HL-60 (cell line): ENCODE results near the gene AWAT2.

Source experiments
- DNase-seq, 2 experiments: peaks; one replicate each; pipeline ENCODE4 v3.0.0-alpha.2; 2010 to 2020; ENCODE audit warnings: low read depth in 1 of 2, low spot score in 1 of 2
- H3K27ac ChIP-seq: fragments of 250-450 bp; sonication (Bioruptor Pico); replicated peaks from 2 replicates; pipeline ENCODE4 v1.5.1; 2020; ENCODE audit warnings: mild to moderate bottlenecking, moderate library complexity
- H3K27me3 ChIP-seq: fragments of 250-450 bp; sonication (Bioruptor Pico); 2 replicates; pipeline ENCODE4 v1.5.1; 2021; ENCODE audit warnings: mild to moderate bottlenecking, moderate library complexity; ENCODE audit not compliant: insufficient read depth, poor library complexity, severe bottlenecking
- H3K4me3 ChIP-seq: replicated peaks from 2 replicates; pipeline ENCODE4 v1.5.1; 2011; ENCODE audit warnings: mild to moderate bottlenecking, control low read depth, low read length; ENCODE audit not compliant: insufficient read depth
- GABPA ChIP-seq: IDR thresholded peaks from 2 replicates; pipeline ENCODE4 v1.6.1; 2012; ENCODE audit warnings: low read depth
- POLR2AphosphoS5 ChIP-seq: IDR thresholded peaks from 2 replicates; pipeline ENCODE4 v1.6.1; 2012; ENCODE audit warnings: low read depth
- REST ChIP-seq: IDR thresholded peaks from 2 replicates; pipeline ENCODE4 v1.6.1; 2012; ENCODE audit warnings: low read depth; ENCODE audit not compliant: insufficient replicate concordance
- SPI1 ChIP-seq: IDR thresholded peaks from 2 replicates; pipeline ENCODE4 v1.6.1; 2012; ENCODE audit warnings: low read depth, mild to moderate bottlenecking, borderline replicate concordance
- long read RNA-seq: library from polyadenylated mRNA; unstranded; transcript quantifications from one replicate; pipeline ENCODE4 v2.0.0, GENCODE V29; 2020
- TF ChIP-seq, protein P1 (sequence below): IDR thresholded peaks from one replicate; pipeline ENCODE4 v1.5.1; 2011; ENCODE audit warnings: low read length, control low read depth, inconsistent platforms; ENCODE audit not compliant: insufficient read depth

Gene AWAT2, protein sequence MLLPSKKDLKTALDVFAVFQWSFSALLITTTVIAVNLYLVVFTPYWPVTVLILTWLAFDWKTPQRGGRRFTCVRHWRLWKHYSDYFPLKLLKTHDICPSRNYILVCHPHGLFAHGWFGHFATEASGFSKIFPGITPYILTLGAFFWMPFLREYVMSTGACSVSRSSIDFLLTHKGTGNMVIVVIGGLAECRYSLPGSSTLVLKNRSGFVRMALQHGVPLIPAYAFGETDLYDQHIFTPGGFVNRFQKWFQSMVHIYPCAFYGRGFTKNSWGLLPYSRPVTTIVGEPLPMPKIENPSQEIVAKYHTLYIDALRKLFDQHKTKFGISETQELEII
- long read RNA-seq = 0 reads

- DNase-seq = no peak
- TF ChIP-seq, protein P1, sequence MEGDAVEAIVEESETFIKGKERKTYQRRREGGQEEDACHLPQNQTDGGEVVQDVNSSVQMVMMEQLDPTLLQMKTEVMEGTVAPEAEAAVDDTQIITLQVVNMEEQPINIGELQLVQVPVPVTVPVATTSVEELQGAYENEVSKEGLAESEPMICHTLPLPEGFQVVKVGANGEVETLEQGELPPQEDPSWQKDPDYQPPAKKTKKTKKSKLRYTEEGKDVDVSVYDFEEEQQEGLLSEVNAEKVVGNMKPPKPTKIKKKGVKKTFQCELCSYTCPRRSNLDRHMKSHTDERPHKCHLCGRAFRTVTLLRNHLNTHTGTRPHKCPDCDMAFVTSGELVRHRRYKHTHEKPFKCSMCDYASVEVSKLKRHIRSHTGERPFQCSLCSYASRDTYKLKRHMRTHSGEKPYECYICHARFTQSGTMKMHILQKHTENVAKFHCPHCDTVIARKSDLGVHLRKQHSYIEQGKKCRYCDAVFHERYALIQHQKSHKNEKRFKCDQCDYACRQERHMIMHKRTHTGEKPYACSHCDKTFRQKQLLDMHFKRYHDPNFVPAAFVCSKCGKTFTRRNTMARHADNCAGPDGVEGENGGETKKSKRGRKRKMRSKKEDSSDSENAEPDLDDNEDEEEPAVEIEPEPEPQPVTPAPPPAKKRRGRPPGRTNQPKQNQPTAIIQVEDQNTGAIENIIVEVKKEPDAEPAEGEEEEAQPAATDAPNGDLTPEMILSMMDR = no peak
- no peak for TF ChIP-seq SPI1
- TF ChIP-seq REST = no peak
- no peak within 1 kb of the TSS for H3K4me3 ChIP-seq
- no peaks in the 10 kb centered on the region for H3K27me3 ChIP-seq
- H3K27ac ChIP-seq = no peak within 1 kb of the TSS
Measured at GRCh38 chrX:70049925-70050324, at the start of gene AWAT2. AWAT2 (minus strand) TSS chrX:70049938; CDS start chrX:70049932, 6 bp downstream.

GRCh38 chrX:70096052-70096451 lies 46.3 kb upstream of the AWAT2 start:
- TF ChIP-seq SPI1 = no peak
- no peak for TF ChIP-seq POLR2AphosphoS5
- no peak for TF ChIP-seq REST
- TF ChIP-seq GABPA = no peak
- TF ChIP-seq, protein P1 = no peak
- no peaks in the 10 kb centered on the region for H3K27me3 ChIP-seq

DNA sequence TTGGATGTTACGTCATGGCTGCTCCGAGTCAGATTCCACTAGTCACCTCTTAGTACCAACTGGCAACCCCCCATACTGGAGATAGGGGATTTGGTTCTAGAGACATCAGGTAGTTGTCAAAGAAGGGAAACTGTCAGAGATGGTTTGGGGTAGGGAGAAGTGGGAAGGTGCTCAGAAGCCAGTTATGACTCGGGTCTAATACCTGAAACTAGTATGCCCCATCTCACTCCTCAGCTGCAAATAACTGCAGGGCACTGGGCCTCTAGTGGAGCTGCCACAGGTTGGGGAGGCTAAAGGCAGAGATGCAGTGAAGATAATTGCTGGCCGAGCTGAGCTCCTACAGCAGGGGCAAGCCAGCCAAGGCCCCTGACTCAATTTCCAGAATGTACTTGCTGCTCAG lies 42.5 kb upstream of the AWAT2 start:
- TF ChIP-seq POLR2AphosphoS5 (no peak), GABPA (no peak), SPI1 (no peak)
- no peak for DNase-seq
- Histone ChIP-seq H3K27ac (no peak overlapping the region), H3K27me3 (no peaks in the 10 kb centered on the region), H3K4me3 (no peak overlapping the region)

More at GRCh38 chrX:70096052-70096451, 46.3 kb upstream of the AWAT2 start:
- no peak for DNase-seq
- H3K4me3 ChIP-seq = no peak overlapping the region
- H3K27ac ChIP-seq = no peak overlapping the region

- H3K27me3 ChIP-seq = no peaks in the 10 kb centered on the region
- H3K27ac ChIP-seq = no peak overlapping the region
- H3K4me3 ChIP-seq = no peak overlapping the region
- no peak for DNase-seq
- TF ChIP-seq GABPA = no peak
- no peak for TF ChIP-seq POLR2AphosphoS5
- TF ChIP-seq, protein P1 = no peak
- no peak for TF ChIP-seq SPI1
- no peak for TF ChIP-seq REST
Measured at GRCh38 chrX:70089604-70090297, 40.0 kb upstream of the AWAT2 start.
